ENCODE results near the gene ZNF627.
"Not testable (repeated sequence)": the region's sequence is repeated elsewhere in the genome, so short reads cannot be mapped to it uniquely, and the experiment has no call there.

The ZNF627 gene

DNA sequence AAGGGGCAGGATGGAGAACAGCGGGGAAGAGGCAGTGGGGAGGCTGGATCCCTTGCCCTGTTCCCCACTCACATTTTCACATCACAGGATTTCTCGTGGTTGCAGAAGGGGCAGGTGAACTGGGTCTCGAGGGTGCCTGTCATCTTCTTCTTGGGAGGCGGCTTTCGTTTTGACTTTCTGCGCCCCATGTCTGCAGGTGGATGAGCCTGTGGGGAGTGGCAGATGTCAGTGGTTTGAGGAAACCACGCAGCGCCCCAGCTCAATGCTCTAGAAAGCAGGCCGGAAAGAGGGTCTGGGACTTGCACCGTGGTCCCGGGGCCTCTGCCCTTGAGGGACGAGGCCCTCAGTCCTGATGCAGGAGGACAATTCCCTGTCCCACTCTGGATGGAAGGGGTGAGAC is 43.1 kb upstream of the ZNF627 start:
- TF ChIP-seq, protein P1, sequence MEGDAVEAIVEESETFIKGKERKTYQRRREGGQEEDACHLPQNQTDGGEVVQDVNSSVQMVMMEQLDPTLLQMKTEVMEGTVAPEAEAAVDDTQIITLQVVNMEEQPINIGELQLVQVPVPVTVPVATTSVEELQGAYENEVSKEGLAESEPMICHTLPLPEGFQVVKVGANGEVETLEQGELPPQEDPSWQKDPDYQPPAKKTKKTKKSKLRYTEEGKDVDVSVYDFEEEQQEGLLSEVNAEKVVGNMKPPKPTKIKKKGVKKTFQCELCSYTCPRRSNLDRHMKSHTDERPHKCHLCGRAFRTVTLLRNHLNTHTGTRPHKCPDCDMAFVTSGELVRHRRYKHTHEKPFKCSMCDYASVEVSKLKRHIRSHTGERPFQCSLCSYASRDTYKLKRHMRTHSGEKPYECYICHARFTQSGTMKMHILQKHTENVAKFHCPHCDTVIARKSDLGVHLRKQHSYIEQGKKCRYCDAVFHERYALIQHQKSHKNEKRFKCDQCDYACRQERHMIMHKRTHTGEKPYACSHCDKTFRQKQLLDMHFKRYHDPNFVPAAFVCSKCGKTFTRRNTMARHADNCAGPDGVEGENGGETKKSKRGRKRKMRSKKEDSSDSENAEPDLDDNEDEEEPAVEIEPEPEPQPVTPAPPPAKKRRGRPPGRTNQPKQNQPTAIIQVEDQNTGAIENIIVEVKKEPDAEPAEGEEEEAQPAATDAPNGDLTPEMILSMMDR (IDR thresholded peaks at IDR 0.05; ENCODE audit: low read depth, low read length, missing control alignments), result no peak
- H3K4me3 ChIP-seq (ENCODE audit: low read depth, low read length), result no peak overlapping the region

DNA sequence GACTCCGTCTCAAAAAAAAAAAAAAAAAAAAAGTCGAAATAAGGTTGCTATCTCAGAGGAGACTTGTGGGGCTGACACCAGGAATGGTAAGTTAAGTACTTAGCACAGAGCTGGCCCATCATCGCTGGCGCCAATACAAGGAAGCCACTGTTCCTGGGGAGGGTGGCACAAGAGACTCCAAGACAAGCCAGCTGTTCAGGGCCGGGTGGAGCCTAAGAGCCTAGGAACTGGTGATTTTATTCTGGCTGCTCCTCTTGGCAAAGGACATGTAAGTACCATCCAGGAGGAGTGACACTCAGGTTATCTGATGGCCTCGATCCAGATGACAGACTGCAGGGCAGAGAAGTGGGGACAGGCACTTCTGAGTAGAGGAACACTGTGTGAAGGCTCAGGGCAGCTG is 42.0 kb upstream of the ZNF627 start:
- TF ChIP-seq, protein P1 (IDR thresholded peaks at IDR 0.05; ENCODE audit: low read depth, low read length, missing control alignments), result no peak
- H3K4me3 ChIP-seq (ENCODE audit: low read depth, low read length), result no peak overlapping the region
- DNase-seq (ENCODE audit: low read depth), result no peak

More for the DNA sequence above, 43.1 kb upstream of the ZNF627 start:
- no peak for DNase-seq (ENCODE audit: low read depth)

- DNase-seq (ENCODE audit: low read depth), result no peak
- H3K4me3 ChIP-seq (ENCODE audit: low read depth, low read length), result no peak overlapping the region
- TF ChIP-seq, protein P1 (IDR thresholded peaks at IDR 0.05; ENCODE audit: low read depth, low read length, missing control alignments), result no peak
Observed at GRCh38 chr19:11556634-11557420, 40.5 kb upstream of the ZNF627 start.

DNA sequence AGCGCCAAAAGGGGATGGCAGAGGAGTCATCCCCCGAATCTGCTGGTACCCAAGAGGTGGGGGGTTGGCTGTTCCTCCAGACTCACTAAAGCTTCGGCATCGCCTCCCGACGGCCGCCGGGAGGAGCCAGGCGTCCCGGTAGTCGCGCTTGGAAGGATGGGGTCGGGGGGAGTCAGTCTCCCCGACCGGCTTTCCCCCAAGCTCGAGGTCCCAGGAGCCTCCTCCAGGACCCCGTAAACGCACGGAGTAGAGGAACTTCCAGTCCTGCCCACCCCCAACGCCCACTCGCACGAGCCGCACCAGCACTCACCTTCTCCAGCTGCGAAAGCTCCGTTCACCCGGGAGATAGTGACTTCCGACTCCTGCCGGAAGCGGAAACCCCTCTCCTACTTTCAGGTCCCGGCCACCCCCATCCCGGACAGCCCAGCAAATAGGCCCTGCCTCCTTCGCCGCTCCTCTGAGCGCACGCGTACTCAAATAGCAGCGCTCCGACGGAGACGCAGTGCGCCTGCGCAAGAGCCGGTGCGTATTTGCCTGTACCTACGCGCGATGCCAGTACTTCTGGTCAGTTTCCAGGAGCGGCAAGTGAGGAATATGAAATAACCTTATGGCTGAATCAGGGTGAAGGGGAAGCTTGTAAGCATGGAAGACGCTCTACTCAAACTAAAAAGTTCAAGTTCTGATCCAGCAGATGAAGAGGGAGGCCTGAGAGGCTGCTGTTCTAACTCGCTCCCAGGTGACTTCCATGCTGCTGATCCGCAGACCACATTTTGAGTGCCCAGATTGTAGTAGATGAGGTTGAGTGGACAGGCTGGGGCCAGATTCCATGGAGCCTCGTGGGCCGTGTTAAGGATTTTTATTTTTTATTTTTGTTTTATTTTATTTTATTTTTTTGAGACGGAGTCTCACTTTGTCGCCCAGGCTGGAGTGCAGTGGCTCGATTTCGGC is 38.1 kb upstream of the ZNF627 start, which contains the start of gene ELOF1:
Gene ELOF1 (minus strand): TSS at position 350 of the 948 bp plus-strand sequence. CDS start 4,883 bp downstream, outside the sequence.
- TF ChIP-seq, protein P1 (IDR thresholded peaks at IDR 0.05; ENCODE audit: low read depth, low read length, missing control alignments), result peak; percentile 12
- peak within 1 kb of the TSS; percentile 86 for H3K4me3 ChIP-seq (ENCODE audit: low read depth, low read length)
- DNase-seq (ENCODE audit: low read depth), result peak; percentile 97

GRCh38 chr19:11560404-11561051 is 36.8 kb upstream of the ZNF627 start:
- TF ChIP-seq, protein P1 (IDR thresholded peaks at IDR 0.05; ENCODE audit: low read depth, low read length, missing control alignments), result peak; percentile 73
- DNase-seq (ENCODE audit: low read depth), result peak; percentile 91
- H3K4me3 ChIP-seq (ENCODE audit: low read depth, low read length), result peak overlapping the region; percentile 86

DNA sequence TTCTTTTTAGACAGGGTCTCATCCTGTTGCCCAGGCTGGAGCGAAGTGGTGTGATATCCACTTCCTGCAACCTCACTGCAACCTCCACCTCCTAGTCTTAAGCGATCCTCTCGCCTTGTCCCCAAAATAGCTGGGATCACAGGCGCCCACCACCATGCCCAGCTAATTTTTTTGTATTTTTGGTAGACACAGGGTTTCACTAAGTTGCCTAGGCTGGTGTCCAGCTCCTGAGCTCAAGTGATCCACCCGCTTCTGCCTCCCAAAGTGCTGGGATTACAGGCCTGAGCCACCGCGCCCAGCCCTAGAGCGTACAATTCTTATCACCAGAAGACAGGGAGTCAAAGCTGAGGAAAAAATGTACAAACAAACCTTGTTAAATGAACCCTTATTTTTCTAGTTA is 33.8 kb upstream of the ZNF627 start:
- H3K4me3 ChIP-seq (ENCODE audit: low read depth, low read length), result no peak overlapping the region
- TF ChIP-seq, protein P1 (IDR thresholded peaks at IDR 0.05; ENCODE audit: low read depth, low read length, missing control alignments), result no peak
- no peak for DNase-seq (ENCODE audit: low read depth)

GRCh38 chr19:11564082-11564807 is 33.0 kb upstream of the ZNF627 start:
- not testable (repeated sequence) for DNase-seq (ENCODE audit: low read depth); H3K4me3 ChIP-seq (ENCODE audit: low read depth, low read length)

- H3K4me3 ChIP-seq (ENCODE audit: low read depth, low read length); DNase-seq (ENCODE audit: low read depth): not testable (repeated sequence)
Observed at GRCh38 chr19:11565649-11565980, 31.7 kb upstream of the ZNF627 start.
